HEK293 (cell line): ENCODE measurements around the gene SRP14.

Experiments
- CTCF ChIA-PET: fragments of 350-600 bp; formaldehyde crosslinking; extraction: SDS; loops from one replicate; lab custom pipeline; 2021; ENCODE audit warnings: antibody characterized with exemption; lab: Yijun Ruan, JAX
- POLR2A ChIA-PET: fragments of 300-600 bp; formaldehyde crosslinking; extraction: SDS; loops from one replicate; lab custom pipeline; 2020; ENCODE audit warnings: antibody characterized with exemption, inconsistent platforms; lab: Yijun Ruan, JAX
- H3K27ac ChIP-seq: fragments of 200-500 bp; sonication (Bioruptor generic); 2 replicates; pipeline ENCODE4 v1.5.1; 2014; ENCODE audit warnings: low read depth, low read length, control low read depth, inconsistent platforms; ENCODE audit errors: extremely low read depth
- H3K36me3 ChIP-seq, 2 experiments: fragments of 200-500 bp in 1 of 2; sonication (Bioruptor generic) in 1 of 2; 1 replicate in 1 of 2; 2 replicates in 1 of 2; pipeline ENCODE4 v1.5.1; 2014 to 2017; ENCODE audit warnings: inconsistent platforms in 2 of 2, low read length in 2 of 2; ENCODE audit not compliant: control insufficient read depth in 2 of 2, insufficient read depth in 1 of 2
- H3K4me1 ChIP-seq: fragments of 200-500 bp; sonication (Bioruptor generic); 2 replicates; pipeline ENCODE4 v1.5.1; 2014; ENCODE audit warnings: mild to moderate bottlenecking, low read length, inconsistent platforms; ENCODE audit not compliant: control insufficient read depth, insufficient read depth
- H3K4me3 ChIP-seq: 2 replicates; pipeline ENCODE4 v1.5.1; 2011; ENCODE audit warnings: low read depth, mild to moderate bottlenecking, control low read depth, low read length, moderate library complexity
- H3K9me3 ChIP-seq: fragments of 200-500 bp; sonication (Bioruptor generic); 2 replicates; pipeline ENCODE4 v1.5.1; 2014; ENCODE audit warnings: low read depth, low read length, inconsistent platforms; ENCODE audit not compliant: control insufficient read depth, insufficient read depth
- EGR2 ChIP-seq: fragments of 450-650 bp; formaldehyde crosslinking; IDR thresholded peaks from 2 replicates; pipeline ENCODE4 v1.5.1; 2016; ENCODE audit warnings: low read depth, missing biosample characterization, missing genetic modification characterization
- ELK4 ChIP-seq: IDR thresholded peaks from 2 replicates; pipeline ENCODE4 v1.6.1; 2011; ENCODE audit warnings: mild to moderate bottlenecking, low read depth, low read length, borderline replicate concordance
- GLIS1 ChIP-seq: fragments of 450-650 bp; formaldehyde crosslinking; IDR thresholded peaks from 2 replicates; pipeline ENCODE4 v1.5.1; 2016; ENCODE audit warnings: missing biosample characterization, missing genetic modification characterization
- GLIS2 ChIP-seq: fragments of 450-650 bp; formaldehyde crosslinking; IDR thresholded peaks from 2 replicates; pipeline ENCODE4 v1.5.1; 2016; ENCODE audit warnings: missing biosample characterization, missing genetic modification characterization
- KLF17 ChIP-seq: fragments of 450-650 bp; formaldehyde crosslinking; IDR thresholded peaks from 2 replicates; pipeline ENCODE4 v1.5.1; 2016; ENCODE audit warnings: missing biosample characterization, missing genetic modification characterization
- PRDM1 ChIP-seq: fragments of 450-650 bp; formaldehyde crosslinking; IDR thresholded peaks from 2 replicates; pipeline ENCODE4; 2016; ENCODE audit warnings: missing biosample characterization, missing genetic modification characterization
- ZFHX2 ChIP-seq: fragments of 450-650 bp; formaldehyde crosslinking; conservative IDR thresholded peaks from 2 replicates; pipeline ENCODE4 v1.5.1; 2016; ENCODE audit warnings: missing biosample characterization, missing genetic modification characterization
- ZNF10 ChIP-seq: fragments of 450-650 bp; formaldehyde crosslinking; IDR thresholded peaks from 2 replicates; pipeline ENCODE4 v1.5.1; 2017; ENCODE audit warnings: missing biosample characterization, missing genetic modification characterization
- ZNF146 ChIP-seq: fragments of 450-650 bp; formaldehyde crosslinking; IDR thresholded peaks from 2 replicates; pipeline ENCODE4 v1.5.1; 2016; ENCODE audit warnings: missing biosample characterization, missing genetic modification characterization
- ZNF155 ChIP-seq: fragments of 450-650 bp; formaldehyde crosslinking; IDR thresholded peaks from 2 replicates; pipeline ENCODE4 v1.5.1; 2016; ENCODE audit warnings: missing biosample characterization, missing genetic modification characterization
- ZNF2 ChIP-seq: fragments of 450-650 bp; formaldehyde crosslinking; IDR thresholded peaks from 2 replicates; pipeline ENCODE4 v1.5.1; 2016; ENCODE audit warnings: missing biosample characterization, missing genetic modification characterization
- ZNF449 ChIP-seq: fragments of 450-650 bp; formaldehyde crosslinking; IDR thresholded peaks from 2 replicates; pipeline ENCODE4 v1.5.1; 2017; ENCODE audit warnings: missing biosample characterization, mild to moderate bottlenecking, missing genetic modification characterization, moderate library complexity
- ZNF600 ChIP-seq: fragments of 450-650 bp; formaldehyde crosslinking; IDR thresholded peaks from 2 replicates; pipeline ENCODE4 v1.5.1; 2016; ENCODE audit warnings: missing biosample characterization, missing genetic modification characterization
- ZNF785 ChIP-seq: fragments of 450-650 bp; formaldehyde crosslinking; IDR thresholded peaks from 2 replicates; pipeline ENCODE4 v1.5.1; 2016; ENCODE audit warnings: missing biosample characterization, missing genetic modification characterization

Gene SRP14

GRCh38 chr15:40087991-40088928 is 49.3 kb upstream of the SRP14 start:
- TF ChIP-seq GLIS2 (peak; percentile 32; the same call in 1 of the 2 replicates), ZNF146 (tag by site-specific recombination) (no peak), ZNF785 (no peak), ZNF155 (tag by site-specific recombination) (no peak), ZNF600 (tag by site-specific recombination) (0 out of 2 replicates have a peak, but pooled peaks have one; percentile 17), GLIS1 (tag by site-specific recombination) (peak; percentile 92)
- ChIA-PET POLR2A (interaction anchor here (0.9 to 7.6 kb wide), 8 partner anchors 8 to 73 kb away, joined by 3 to 52 read pairs (median 8); partner anchors contain the start of gene BMF), CTCF (interaction anchor here (1.0 to 1.4 kb wide), 3 partner anchors 11 to 42 kb away, joined by 4 to 5 read pairs (median 4); no protein-coding TSS in a partner anchor)
- H3K9me3 ChIP-seq, result no peaks in the 10 kb centered on the region
- peak overlapping the region; percentile 80 for H3K27ac ChIP-seq
- peaks cover 32% of the 10 kb centered on the region for H3K4me1 ChIP-seq
- peaks cover 0 to 19% of the 10 kb centered on the region in 2 experiments; a peak in 1 of 3 replicates for H3K36me3 ChIP-seq
- H3K4me3 ChIP-seq, result no peak overlapping the region

GRCh38 chr15:40087068-40087810 is 48.3 kb upstream of the SRP14 start:
- H3K9me3 ChIP-seq, result no peaks in the 10 kb centered on the region
- TF ChIP-seq ZNF449 (tag by site-specific recombination) (peak; percentile 76; the same call in 1 of the 2 replicates), PRDM1 (tag by site-specific recombination) (0 out of 2 replicates have a peak, but pooled peaks have one; percentile 21), ZNF2 (tag by site-specific recombination) (no peak)
- H3K36me3 ChIP-seq, result peaks cover 0 to 19% of the 10 kb centered on the region in 2 experiments; a peak in 1 of 3 replicates
- H3K27ac ChIP-seq, result peak overlapping the region; percentile 45; the same call in 1 of the 2 replicates
- CTCF ChIA-PET, result interaction anchor here (0.9 to 1.4 kb wide), 4 partner anchors 10 to 41 kb away, joined by 3 to 5 read pairs (median 4); no protein-coding TSS in a partner anchor
- no peak overlapping the region for H3K4me3 ChIP-seq
- POLR2A ChIA-PET, result interaction anchor here (1.1 to 7.6 kb wide), 4 partner anchors 9 to 20 kb away, joined by 3 to 52 read pairs (median 9); partner anchors contain the start of gene BMF
- H3K4me1 ChIP-seq, result peaks cover 27% of the 10 kb centered on the region

- Histone ChIP-seq H3K36me3 (peaks cover 0 to 8% of the 10 kb centered on the region in 2 experiments; a peak in 1 of 3 replicates), H3K4me3 (no peak overlapping the region), H3K9me3 (no peaks in the 10 kb centered on the region), H3K4me1 (peaks cover 23% of the 10 kb centered on the region), H3K27ac (peak overlapping the region; percentile 22)
- 0 out of 2 replicates have a peak, but pooled peaks have one; percentile 37 for TF ChIP-seq EGR2
- TF ChIP-seq KLF17 (tag by site-specific recombination), result 0 out of 2 replicates have a peak, but pooled peaks have one; percentile 22
- no peak for TF ChIP-seq ZNF10
- TF ChIP-seq ZFHX2 (tag by site-specific recombination), result peak; percentile 57
- TF ChIP-seq ELK4, result no peak
- CTCF ChIA-PET, result no interaction called here
- POLR2A ChIA-PET, result interaction anchor here (1.0 to 1.1 kb wide), 2 partner anchors 14 to 21 kb away, joined by 3 read pairs; no protein-coding TSS in a partner anchor
Measured at GRCh38 chr15:40085266-40085665, 46.3 kb upstream of the SRP14 start.
